HL-60/S4 treated with phorbol 12-myristate 13-acetate at 8.2 ng/mL for 4 days and 3 days (cell line): ENCODE results near the gene DNAI2.

Source experiments
- in situ Hi-C: fragments of 300-500 bp; cut with MboI; formaldehyde crosslinking; loops from 2 replicates; pipeline ENCODE4 v1.15.0; 2022; ENCODE audit warnings: low sequenced_read_pairs

Gene DNAI2

DNA sequence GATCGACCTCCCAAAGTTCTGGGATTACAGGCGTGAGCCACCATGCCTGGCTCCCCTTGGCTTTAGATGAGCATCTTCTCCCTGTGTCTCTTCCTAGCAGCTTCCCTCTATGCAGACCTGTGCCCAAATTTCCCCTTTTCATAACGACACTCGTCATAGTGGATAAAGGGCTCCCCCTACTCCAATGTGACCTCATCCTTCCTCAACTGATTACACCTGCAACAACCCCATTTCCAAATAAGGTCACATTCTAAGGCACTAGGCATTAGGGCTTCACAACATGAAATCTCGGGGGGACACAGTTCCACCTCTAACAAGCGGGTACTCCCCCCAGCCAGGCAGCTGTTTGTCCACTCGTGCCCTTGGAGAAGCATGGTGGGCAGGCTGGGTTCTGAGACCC is 62.3 kb downstream of the DNAI2 start:
- in situ Hi-C loops = no loop called here

DNA sequence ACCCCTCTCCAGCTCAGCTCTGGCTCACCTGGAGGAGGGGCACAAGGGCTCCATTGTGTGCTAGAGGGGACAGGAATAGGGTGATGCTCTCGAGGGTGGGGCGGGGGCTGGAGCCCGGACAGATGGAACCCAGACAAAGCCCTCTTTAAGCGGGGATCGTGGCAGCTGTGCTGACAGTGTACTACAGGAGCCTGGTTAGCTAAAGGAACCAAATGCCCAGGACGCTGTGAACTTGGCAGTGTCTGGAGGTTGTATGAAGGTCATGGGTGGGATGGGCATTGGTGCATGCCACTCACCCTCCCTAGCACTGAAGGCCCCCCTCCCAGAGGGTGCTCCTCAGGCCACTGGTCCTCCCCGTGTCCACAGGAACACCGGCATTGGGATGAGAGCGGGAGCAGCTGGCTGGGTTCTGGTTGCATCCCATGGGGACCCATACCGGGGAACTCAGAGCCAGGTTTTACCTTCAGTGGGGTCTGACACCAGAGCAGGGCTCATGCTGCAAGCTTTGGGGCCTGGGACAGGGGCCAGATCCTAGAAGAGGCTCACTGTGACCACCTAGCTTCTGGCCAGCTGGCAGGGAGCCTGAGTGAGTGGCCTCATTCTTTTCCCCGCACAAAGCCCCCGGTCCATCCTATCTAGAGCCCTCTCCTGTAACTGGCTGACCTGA is 63.9 kb downstream of the DNAI2 start:
- in situ Hi-C loops = no loop called here

DNA sequence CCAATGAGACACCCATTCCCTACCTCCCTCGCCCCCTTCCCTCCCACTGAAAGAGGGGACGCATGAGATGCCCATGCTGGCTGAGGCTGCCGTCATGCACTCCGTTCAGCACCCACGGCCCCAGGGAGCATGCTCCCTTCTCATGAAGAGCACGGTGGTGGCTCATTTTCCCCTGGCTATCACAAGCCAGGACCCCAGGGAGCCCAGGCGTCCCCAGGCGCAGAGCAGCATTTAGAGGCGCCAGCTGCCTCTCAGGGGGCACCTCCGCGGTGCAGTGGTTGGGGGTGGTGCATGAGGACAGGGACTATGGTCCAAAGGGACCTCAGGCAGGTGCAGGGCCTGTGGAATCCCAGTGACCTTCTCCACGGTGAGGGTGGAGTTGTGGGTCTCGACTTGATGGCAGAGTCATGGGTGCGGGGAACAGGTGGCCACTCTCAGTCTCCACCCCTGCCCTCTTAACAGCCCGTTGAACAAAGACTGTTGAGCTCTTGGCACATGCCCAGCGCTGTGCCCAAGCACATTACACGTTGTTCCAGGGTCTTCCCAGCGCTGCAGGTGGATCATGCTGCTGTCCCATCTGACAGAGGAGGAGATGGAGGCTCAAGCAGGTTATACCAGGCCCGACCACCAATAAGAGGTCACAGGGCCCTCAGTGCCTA is 65.6 kb downstream of the DNAI2 start:
- in situ Hi-C loops = no loop called here

DNA sequence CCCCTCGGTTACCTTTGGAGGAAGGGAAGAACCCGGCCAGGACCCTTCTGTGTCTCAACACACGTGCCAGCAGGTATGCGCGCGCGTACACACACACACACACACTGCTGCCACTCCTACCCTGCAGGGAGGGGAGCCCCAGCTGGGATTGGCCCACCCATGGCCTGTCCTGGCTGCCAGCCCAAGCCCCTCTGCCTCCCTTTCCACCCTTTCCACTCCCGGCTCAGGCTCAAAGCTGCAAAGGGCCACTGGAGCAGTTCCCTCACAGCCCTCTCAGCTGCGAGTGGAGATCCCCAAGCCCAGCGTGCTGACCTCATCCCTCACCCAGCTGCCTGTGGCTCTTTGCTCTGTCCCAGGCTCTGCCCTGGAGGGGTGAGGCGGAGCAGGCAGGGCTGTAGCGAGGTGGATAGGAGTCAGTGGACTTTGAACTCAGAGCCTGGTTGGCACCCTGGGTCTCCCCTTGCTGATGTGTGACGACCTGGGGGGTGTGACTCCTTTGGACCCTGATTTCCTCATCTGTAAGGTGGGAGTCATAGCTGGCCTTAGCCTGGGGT is 66.5 kb downstream of the DNAI2 start:
- in situ Hi-C loops = no loop called here

DNA sequence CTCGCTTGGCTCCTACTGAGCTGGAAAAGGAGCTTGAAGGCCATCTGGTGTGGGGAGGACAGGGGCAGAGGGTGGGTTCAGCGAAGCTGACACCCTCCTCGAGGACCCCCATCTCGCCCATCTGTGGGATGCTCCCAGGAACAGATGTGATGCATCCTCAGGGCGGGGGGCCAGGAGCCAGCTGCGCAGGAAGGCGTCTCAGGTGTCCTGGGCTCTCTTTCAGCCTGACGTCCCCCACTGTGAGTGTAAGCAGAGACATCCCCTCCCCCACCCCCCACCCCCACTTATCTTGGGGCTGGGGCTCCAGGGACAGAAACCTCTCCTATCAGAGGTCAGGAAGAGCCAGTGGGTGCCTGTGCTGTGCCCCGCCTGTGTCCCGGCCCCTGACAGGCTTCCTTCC is 68.2 kb downstream of the DNAI2 start:
- in situ Hi-C loops = no loop called here

DNA sequence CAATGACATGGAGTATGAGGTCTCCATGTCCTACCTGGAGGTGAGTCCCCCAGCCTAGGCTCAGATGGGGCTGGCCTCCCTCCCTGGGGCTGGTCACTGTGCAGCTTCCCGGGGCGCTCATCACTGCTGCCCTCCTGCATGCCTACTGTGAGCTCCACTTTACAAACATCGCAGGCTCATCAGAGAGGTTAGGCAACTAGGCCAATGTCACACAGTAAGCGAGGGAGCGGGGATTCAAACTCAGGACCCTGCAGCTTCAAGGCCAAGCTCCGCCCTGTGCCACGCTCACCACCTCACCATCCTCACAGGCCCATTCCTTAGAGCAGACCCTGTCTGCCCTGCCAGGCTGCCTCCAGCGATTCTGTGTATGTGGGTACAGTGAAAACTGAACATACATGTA is 69.1 kb downstream of the DNAI2 start:
- in situ Hi-C loops = no loop called here

DNA sequence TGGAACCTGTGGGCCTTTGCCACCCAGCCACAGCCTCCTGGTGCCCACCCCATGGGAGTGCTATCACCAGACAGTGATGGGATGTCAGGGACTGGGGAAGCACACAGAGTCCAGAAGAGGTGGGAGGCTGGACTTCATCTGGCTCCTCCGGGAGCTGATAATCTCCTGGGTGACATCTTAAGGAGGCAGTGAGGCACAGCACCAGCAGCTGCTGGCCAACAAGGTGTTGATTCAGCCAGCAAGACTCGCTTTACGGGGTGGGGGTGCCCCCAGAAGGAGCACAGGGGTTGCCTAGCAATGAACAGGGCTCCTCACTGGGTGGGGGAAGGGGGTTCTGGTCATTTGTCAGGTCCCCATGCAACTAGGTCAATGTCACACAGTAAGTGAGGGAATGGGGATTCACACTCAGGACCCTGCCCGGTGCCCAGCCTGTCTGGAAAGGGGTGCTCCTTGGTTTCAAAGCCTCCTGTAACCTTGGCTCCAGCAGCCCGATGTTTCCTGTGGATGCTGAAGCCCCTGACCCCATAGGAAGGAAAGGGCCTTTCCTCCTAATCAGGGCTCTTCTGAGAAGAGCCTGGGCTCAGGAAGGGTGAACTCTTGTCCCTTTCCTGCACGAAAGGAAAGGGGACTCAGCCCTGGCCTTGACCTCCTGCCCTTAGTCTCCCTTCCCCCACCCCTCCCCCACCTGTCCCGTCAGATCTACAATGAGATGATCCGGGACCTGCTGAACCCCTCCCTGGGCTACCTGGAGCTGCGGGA is 69.7 kb downstream of the DNAI2 start:
- in situ Hi-C loops = no loop called here

DNA sequence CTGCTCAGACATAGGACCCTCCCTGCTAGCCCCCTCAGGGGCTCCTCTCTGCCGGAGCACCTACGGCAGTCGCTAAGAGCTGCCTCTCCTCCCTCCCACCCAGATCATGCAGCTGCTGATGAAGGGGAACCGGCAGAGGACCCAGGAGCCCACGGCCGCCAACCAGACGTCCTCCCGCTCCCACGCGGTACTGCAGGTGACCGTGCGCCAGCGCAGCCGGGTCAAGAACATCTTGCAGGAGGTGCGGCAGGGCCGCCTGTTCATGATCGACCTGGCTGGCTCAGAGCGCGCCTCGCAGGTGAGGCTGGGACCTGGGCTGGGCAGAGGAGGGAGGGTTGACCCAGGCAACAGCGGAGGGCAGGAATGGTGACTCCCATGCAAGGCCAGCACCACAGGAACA is 70.6 kb downstream of the DNAI2 start:
- in situ Hi-C loops = no loop called here

DNA sequence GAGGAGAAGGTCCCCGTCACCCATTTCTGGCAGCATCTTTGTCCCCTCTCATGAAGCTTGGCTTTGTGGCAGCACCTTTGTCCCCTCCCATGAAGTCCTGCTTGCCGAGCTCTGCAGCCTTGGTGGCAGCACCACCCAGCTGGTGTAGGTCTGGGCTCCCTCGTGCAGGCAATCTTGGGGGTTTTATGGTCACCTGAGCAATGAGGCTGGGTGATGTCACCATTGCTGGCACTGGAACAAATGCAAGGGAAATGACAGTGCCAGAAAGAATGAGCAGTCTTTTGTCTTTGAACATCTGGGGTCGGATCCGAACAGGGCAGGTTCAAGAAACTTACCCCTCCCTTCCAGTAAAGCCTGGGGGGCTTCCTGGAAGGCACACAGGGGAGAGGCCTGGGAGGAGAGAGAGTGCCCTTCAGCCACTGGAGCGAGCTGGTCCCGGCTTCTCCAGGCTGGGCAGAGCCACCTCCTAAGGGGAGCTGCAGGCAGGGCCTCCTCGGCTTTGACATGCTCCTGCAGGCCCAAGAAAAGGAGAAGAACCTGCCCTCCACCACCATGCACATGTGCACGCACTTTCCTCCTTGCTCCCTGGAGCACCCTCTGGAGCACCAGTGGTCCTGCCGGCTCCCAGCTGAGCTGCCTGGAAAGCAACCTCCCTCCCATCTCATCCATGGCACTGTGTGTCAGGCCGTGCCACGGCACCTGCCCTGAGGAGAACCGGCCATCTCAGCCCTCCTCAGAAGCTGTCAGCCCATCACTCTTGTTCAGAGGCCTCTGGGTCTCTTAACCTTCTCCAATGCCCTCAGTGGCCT is 71.6 kb downstream of the DNAI2 start:
- in situ Hi-C loops = no loop called here

DNA sequence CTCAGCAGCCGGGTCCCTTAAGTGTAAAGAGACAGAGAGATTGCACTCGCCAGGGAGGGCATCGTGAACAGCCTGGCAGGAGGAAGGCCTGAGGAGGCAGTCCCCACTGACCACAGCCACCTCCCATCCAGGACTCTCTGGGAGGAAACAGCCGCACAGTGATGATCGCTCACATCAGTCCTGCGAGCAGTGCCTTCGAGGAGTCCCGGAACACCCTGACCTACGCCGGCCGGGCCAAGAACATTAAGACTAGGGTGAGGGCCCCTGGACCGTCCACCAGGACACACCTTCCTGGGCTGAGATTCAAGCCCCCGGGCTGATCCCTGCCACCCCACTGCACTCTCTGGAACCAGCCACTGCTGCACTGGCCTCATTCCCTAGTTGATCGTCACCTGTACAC is 73.6 kb downstream of the DNAI2 start:
- in situ Hi-C loops = no loop called here

DNA sequence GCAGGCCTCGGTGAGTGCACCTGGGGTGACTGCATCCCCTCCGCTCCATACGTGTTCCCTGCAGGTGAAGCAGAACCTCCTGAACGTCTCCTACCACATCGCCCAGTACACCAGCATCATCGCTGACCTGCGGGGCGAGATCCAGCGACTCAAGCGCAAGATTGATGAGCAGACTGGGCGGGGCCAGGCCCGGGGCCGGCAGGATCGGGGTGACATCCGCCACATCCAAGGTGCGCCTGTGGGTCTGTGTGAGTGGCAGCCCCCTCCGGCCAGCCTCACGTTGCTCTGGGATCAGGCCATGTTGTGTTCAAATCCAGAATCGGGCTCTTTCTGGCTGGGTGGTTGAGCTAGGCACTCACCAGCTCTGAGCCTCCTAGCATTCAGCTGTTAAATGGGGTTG is 75.1 kb downstream of the DNAI2 start:
- in situ Hi-C loops = no loop called here

DNA sequence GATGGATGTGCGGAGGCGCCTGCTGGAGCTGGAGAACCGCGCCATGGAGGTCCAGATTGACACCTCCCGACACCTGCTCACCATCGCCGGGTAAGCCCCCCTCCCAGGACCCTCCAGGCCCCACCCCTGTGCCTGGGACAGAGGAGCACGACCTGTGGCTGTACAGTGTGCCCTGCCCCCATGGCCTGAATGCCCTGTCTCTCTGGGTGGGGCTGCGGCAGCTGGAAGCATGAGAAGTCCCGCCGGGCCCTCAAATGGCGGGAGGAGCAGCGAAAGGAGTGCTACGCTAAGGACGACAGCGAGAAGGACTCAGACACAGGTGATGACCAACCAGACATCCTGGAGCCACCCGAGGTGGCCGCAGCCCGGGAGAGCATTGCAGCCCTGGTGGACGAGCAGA is 76.5 kb downstream of the DNAI2 start:
- in situ Hi-C loops = no loop called here

DNA sequence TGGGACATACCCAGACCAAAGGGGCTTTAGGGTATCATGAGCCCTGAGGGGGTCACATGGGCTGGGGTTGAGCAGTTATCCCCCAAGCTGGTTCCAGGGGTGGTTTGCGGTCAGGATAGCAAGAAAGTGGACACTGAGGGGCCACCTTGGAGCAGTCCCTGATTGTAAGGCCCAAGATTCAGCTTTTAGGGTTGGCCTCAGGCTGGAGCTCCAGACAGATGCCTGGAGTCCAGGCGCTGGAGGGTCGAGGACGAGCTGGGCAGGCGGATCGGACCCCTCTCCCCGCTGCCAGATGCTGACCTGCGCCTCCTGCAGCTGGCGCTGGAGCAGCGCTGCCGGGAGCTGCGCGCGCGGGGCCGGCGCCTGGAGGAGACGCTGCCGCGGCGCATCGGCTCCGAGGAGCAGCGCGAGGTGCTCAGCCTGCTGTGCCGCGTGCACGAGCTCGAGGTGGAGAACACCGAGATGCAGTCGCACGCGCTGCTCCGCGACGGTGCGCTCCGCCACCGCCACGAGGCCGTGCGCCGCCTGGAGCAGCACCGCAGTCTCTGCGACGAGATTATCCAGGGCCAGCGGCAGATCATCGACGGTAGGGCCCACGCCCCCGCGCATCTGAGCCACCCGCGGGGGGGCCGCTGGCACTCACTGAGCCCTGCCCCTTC is 77.6 kb downstream of the DNAI2 start:
- in situ Hi-C loops = no loop called here

DNA sequence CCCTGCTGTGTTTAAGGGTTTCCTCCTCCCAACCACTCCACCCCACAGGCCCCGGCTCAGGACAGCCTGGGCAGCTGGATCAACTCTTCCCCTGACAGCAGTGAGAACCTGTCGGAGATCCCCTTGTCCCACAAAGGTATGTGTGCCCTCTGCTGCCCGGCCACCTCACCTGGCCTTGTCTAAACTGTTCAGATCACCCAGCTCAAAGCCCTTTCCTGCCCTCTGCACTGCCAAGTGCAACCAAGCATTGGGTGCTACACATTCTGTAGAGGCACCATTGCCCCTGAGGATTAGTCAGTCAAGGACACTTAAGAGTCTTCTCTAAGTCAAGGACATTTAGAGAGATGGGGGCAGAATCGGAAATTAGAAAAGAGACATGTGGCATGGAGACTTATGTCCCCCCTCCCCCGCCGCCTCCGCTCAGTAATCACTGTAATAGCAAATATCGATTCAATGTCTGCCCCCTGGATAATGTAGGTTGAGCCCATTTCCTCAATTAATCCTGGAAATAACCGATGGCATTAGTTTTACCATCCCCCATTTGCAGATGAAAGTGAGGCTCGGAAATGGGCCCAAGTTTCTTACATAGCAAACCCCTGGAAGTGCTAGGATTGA is 79.5 kb downstream of the DNAI2 start:
- in situ Hi-C loops = no loop called here

DNA sequence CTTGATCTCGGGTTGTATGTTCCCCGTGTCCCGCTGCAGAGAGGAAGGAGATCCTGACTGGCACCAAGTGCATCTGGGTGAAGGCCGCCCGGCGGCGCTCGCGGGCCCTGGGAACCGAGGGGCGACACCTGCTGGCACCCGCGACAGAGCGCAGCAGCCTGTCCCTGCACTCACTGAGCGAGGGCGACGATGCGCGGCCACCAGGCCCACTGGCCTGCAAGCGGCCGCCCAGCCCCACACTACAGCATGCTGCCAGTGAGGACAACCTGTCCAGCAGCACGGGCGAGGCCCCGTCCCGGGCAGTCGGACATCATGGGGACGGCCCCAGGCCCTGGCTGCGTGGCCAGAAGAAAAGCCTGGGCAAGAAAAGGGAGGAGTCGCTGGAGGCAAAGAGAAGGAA is 80.1 kb downstream of the DNAI2 start:
- in situ Hi-C loops = no loop called here

DNA sequence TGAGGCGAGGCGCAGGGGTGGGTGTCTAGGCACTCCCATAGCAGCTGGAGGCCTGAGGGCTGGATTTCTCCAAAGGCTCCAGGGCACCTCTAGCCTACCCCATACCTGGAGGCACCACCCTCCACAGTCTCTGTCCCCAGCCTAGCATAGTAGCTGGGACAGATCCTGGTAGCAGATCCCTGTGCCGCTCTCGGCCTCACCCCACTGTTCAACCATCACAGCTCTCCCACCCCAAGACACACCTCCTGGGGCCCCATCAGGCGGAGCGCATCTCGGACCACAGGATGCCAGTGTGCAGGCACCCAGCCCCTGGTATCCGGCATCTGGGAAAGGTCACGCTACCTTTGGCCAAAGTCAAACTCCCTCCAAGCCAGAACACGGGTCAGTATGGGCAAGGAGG is 80.5 kb downstream of the DNAI2 start:
- in situ Hi-C loops = no loop called here

DNA sequence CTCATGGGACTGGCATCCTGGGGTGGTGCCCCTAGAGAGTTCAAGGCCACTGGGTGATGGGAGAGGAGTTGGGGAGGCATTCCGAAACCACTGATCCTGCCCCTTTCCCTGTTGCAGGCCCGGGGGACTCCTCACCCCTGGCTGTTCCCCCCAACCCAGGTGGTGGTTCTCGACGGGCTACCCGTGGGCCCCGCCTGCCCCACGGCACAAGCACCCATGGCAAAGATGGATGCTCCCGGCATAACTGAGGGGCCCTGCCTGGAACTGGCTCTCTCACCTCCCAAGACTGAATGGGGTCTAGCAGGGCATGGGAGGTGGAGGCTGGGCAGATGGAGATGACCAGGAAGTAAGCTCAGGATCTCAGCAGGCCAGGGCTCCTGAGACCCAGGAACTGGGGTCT is 81.0 kb downstream of the DNAI2 start:
- in situ Hi-C loops = no loop called here

DNA sequence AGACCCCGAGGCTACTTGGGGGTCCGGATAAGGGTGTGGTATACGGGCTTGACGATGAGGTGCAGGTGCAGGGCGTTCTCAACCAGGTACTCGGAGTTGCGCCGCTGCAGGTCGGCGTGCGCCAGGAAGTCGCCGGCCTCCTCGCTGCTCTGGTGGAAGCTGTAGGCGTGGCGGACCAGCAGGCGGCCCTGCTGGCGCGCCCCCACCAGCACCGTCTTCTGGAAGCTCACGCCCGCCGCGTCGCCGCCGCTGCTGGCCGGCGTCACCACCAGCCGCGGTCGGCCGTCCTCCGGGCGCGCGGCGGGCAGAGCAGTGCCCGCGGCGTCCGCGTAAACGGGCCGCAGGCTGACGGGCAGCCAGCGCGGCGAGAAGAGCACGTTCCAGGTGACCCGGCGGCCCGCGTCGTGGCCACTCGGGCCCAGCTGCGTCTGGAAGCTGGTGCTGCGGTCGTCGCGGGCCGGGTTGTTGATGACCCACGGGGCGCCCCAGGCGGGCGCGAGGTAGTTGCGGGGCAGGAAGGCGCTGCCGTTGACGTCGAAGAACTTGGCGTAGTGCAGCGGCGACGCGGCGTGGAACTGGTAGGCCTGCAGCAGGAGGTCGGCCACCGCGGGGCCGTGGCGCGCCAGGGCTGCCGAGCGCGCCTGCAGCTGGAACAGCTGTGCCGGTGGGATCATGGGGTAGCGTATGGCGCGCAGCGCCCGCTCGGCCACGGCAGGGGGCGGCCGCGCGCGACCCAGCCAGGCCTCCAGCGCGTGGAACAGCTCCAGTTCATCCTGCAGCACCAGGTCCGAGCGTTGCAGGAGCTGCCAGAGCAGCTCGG is 82.8 kb downstream of the DNAI2 start:
- in situ Hi-C loops = no loop called here

DNA sequence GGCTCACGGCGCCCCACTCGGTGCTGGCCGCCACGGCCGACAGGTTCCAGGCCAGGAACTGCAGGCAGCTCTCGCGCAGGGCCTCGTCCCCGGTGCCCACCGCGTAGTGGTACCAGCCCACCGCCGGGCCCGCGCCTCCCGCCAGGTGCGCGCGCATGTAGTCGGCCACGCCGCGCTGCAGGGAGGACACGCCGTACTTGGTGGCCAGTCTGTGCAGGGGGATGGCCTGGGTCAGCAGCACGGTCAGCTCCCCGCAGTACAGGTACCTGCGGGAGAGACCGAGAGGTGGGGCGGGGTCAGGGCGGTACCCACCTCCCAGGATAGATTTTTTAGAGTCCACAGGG is 83.4 kb downstream of the DNAI2 start:
- in situ Hi-C loops = no loop called here
